DOHH2 (cell line): ENCODE data around the gene LRRC10.

ENCODE experiments used
- H3F3A ChIP-seq: fragments of 200-600 bp; sonication (generic), shearing (Covaris generic); 2 replicates; pipeline ENCODE4 v1.6.0; 2016; ENCODE audit warnings: antibody characterized with exemption, mild to moderate bottlenecking; ENCODE audit not compliant: control insufficient read depth, insufficient read depth
- H3K27ac ChIP-seq: fragments of 200-600 bp; sonication (generic); 2 replicates; pipeline ENCODE4 v1.5.1; 2014; ENCODE audit warnings: low read depth, mild to moderate bottlenecking, low read length, moderate library complexity
- H3K27me3 ChIP-seq: fragments of 200-600 bp; sonication (generic); 2 replicates; pipeline ENCODE4 v1.6.1; 2014; ENCODE audit warnings: mild to moderate bottlenecking, low read length, mixed read lengths; ENCODE audit not compliant: control insufficient read depth
- H3K36me3 ChIP-seq: fragments of 200-600 bp; sonication (generic); 2 replicates; pipeline ENCODE4 v1.6.1; 2014; ENCODE audit warnings: mild to moderate bottlenecking, low read length, moderate library complexity, mixed read lengths; ENCODE audit not compliant: control insufficient read depth
- H3K4me1 ChIP-seq: fragments of 200-600 bp; sonication (generic); 2 replicates; pipeline ENCODE4 v1.6.1; 2014; ENCODE audit warnings: mild to moderate bottlenecking, low read length, mixed read lengths; ENCODE audit not compliant: control insufficient read depth
- H3K4me2 ChIP-seq: fragments of 200-600 bp; sonication (generic); 2 replicates; pipeline ENCODE4 v1.6.0; 2014; ENCODE audit warnings: mild to moderate bottlenecking, low read length, moderate library complexity
- H3K4me3 ChIP-seq: fragments of 200-600 bp; sonication (generic); 2 replicates; pipeline ENCODE4 v1.5.1; 2014; ENCODE audit warnings: mild to moderate bottlenecking, low read length, mixed read lengths
- H3K79me2 ChIP-seq: fragments of 200-600 bp; sonication (generic); 2 replicates; pipeline ENCODE4 v1.6.1; 2014; ENCODE audit warnings: mild to moderate bottlenecking, low read length, mixed read lengths; ENCODE audit not compliant: control insufficient read depth
- H3K9me2 ChIP-seq: fragments of 200-600 bp; sonication (generic); replicated peaks from 2 replicates; pipeline ENCODE4 v1.6.1; 2014; ENCODE audit warnings: mild to moderate bottlenecking, low read length, mixed read lengths; ENCODE audit not compliant: control insufficient read depth
- H3K9me3 ChIP-seq: fragments of 200-600 bp; sonication (generic); 2 replicates; pipeline ENCODE4 v1.6.1; 2014; ENCODE audit warnings: antibody characterized with exemption, low read length, mixed read lengths; ENCODE audit not compliant: control insufficient read depth, insufficient read depth
- H4K20me1 ChIP-seq: fragments of 200-600 bp; sonication (generic); 2 replicates; pipeline ENCODE4 v1.6.0; 2014; ENCODE audit warnings: low read depth, mild to moderate bottlenecking, antibody characterized with exemption, low read length, moderate library complexity; ENCODE audit not compliant: control insufficient read depth, insufficient read depth
- EZH2phosphoT487 ChIP-seq: fragments of 200-600 bp; sonication (generic); IDR thresholded peaks from 2 replicates; pipeline ENCODE4 v1.6.1; 2017; ENCODE audit warnings: borderline replicate concordance, mild to moderate bottlenecking, antibody characterized with exemption, low read length, moderate library complexity, mixed read lengths
- TF ChIP-seq, protein P1 (sequence below): fragments of 200-600 bp; sonication (generic); IDR thresholded peaks from one replicate; pipeline ENCODE4 v1.5.1; 2014; ENCODE audit warnings: antibody characterized with exemption, mild to moderate bottlenecking, low read depth, low read length; ENCODE audit not compliant: poor library complexity, severe bottlenecking

LRRC10 gene

DNA sequence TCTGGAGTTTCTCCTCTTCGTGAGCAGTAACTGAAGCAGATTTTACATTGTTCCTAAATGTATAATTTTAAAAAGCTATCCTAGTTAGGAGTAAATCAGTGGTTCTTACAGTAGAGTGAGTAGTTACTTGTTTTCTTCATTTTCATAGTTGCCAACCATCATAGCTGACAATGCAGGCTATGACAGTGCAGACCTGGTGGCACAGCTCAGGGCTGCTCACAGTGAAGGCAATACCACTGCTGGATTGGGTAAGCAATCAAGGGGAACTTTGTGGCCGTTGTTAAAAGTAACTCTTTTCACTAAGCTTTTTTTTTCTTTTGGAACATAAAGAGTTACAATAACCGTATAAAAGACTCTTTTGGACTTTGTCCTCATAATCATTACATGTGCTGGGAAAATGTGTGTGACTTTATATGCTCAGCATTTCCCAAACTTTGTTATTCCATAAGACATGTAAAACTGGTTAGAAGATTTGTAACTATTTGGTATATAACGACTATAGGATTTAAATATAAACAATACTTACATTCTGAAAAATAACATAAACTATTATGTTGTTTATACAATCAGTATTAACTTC is 12.4 kb downstream of the LRRC10 start:
- no peaks in the 10 kb centered on the region; the same call in 1 of the 2 replicates for H4K20me1 ChIP-seq
- peaks cover 11% of the 10 kb centered on the region; the same call in 1 of the 2 replicates for H3K79me2 ChIP-seq
- peaks cover 27% of the 10 kb centered on the region for H3F3A ChIP-seq
- H3K4me2 ChIP-seq, result no peak overlapping the region
- no peaks in the 10 kb centered on the region for H3K9me3 ChIP-seq
- no peaks in the 10 kb centered on the region for H3K4me1 ChIP-seq
- H3K27me3 ChIP-seq, result no peaks in the 10 kb centered on the region
- TF ChIP-seq, protein P1, sequence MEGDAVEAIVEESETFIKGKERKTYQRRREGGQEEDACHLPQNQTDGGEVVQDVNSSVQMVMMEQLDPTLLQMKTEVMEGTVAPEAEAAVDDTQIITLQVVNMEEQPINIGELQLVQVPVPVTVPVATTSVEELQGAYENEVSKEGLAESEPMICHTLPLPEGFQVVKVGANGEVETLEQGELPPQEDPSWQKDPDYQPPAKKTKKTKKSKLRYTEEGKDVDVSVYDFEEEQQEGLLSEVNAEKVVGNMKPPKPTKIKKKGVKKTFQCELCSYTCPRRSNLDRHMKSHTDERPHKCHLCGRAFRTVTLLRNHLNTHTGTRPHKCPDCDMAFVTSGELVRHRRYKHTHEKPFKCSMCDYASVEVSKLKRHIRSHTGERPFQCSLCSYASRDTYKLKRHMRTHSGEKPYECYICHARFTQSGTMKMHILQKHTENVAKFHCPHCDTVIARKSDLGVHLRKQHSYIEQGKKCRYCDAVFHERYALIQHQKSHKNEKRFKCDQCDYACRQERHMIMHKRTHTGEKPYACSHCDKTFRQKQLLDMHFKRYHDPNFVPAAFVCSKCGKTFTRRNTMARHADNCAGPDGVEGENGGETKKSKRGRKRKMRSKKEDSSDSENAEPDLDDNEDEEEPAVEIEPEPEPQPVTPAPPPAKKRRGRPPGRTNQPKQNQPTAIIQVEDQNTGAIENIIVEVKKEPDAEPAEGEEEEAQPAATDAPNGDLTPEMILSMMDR, result no peak
- no peak for TF ChIP-seq EZH2phosphoT487
- H3K36me3 ChIP-seq, result peaks cover 93% of the 10 kb centered on the region
- H3K4me3 ChIP-seq, result no peak overlapping the region
- no peak overlapping the region for H3K27ac ChIP-seq
- no peaks in the 10 kb centered on the region for H3K9me2 ChIP-seq

GRCh38 chr12:69595689-69596088 is 15.0 kb downstream of the LRRC10 start:
- Histone ChIP-seq H3K9me3 (no peaks in the 10 kb centered on the region), H3K27ac (no peak overlapping the region), H3K4me3 (no peak overlapping the region), H4K20me1 (no peaks in the 10 kb centered on the region; the same call in 1 of the 2 replicates), H3K4me2 (no peak overlapping the region), H3K27me3 (no peaks in the 10 kb centered on the region), H3K79me2 (peaks cover 21% of the 10 kb centered on the region), H3K4me1 (no peaks in the 10 kb centered on the region), H3K36me3 (peaks cover 93% of the 10 kb centered on the region), H3K9me2 (no peaks in the 10 kb centered on the region), H3F3A (peaks cover 10% of the 10 kb centered on the region)
- no peak for TF ChIP-seq EZH2phosphoT487
- TF ChIP-seq, protein P1, result no peak

GRCh38 chr12:69589082-69589481 is 21.6 kb downstream of the LRRC10 start:
- Histone ChIP-seq H3K9me3 (no peaks in the 10 kb centered on the region), H3K36me3 (peaks cover 87% of the 10 kb centered on the region), H3K4me2 (no peak overlapping the region), H4K20me1 (peaks cover 12% of the 10 kb centered on the region), H3K27me3 (no peaks in the 10 kb centered on the region), H3K79me2 (peaks cover 66% of the 10 kb centered on the region), H3K27ac (no peak overlapping the region), H3K4me3 (no peak overlapping the region), H3F3A (no peaks in the 10 kb centered on the region; the same call in 1 of the 2 replicates), H3K4me1 (peaks cover 21% of the 10 kb centered on the region), H3K9me2 (no peaks in the 10 kb centered on the region)
- TF ChIP-seq EZH2phosphoT487, result no peak
- TF ChIP-seq, protein P1, result no peak

DNA sequence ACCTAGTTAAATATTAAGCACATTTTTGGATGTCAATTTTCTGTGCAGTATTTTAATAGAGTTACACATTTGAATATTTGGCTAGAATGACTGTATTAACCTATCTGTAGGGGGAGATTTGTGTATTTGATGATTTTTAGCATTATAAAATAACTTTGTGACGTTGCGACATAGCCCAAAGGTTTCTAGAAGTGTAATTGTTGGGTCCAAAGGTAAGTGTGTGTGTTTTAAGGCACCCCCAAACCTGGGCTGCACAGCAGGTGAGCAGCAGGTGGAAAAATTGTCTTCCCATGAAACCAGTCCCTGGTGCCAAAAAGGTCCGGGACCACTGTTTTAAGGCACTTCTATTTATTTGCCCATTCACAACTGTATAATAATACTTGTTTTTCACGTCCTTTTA is 22.2 kb downstream of the LRRC10 start:
- Histone ChIP-seq H3K9me3 (no peaks in the 10 kb centered on the region), H3K36me3 (peaks cover 82% of the 10 kb centered on the region), H3K4me1 (peaks cover 21% of the 10 kb centered on the region), H3K4me3 (no peak overlapping the region), H3F3A (no peaks in the 10 kb centered on the region; the same call in 1 of the 2 replicates), H4K20me1 (peaks cover 12% of the 10 kb centered on the region), H3K79me2 (peaks cover 62% of the 10 kb centered on the region), H3K27ac (no peak overlapping the region), H3K4me2 (no peak overlapping the region), H3K9me2 (no peaks in the 10 kb centered on the region), H3K27me3 (no peaks in the 10 kb centered on the region)
- TF ChIP-seq, protein P1, result no peak
- TF ChIP-seq EZH2phosphoT487, result no peak
